Duodenal mucosa (tissue), 2 donors: ENCODE measurements around the gene SCN1B.
"Not testable (repeated sequence)": the region's sequence is repeated elsewhere in the genome, so short reads cannot be mapped to it uniquely, and the experiment has no call there.

ENCODE experiments used
- H3K27ac ChIP-seq: one replicate; pipeline ENCODE4 v1.7.0; 2013; ENCODE audit warnings: low read depth, low read length
- H3K27me3 ChIP-seq, 2 donors: one replicate each; pipeline ENCODE4 v1.7.0; 2013; ENCODE audit warnings: low read length in 2 of 2, control low read depth in 1 of 2; ENCODE audit not compliant: insufficient read depth in 2 of 2, control insufficient read depth in 1 of 2
- H3K36me3 ChIP-seq, 2 donors: one replicate each; pipeline ENCODE4 v1.7.0; 2013; ENCODE audit warnings: low read length in 2 of 2, control low read depth in 1 of 2; ENCODE audit not compliant: insufficient read depth in 2 of 2, control insufficient read depth in 1 of 2
- H3K4me1 ChIP-seq, 2 donors: one replicate each; pipeline ENCODE4 v1.7.0; 2013; ENCODE audit warnings: low read length in 2 of 2, control low read depth in 1 of 2; ENCODE audit not compliant: insufficient read depth in 2 of 2, control insufficient read depth in 1 of 2
- H3K4me3 ChIP-seq, 2 donors: one replicate each; pipeline ENCODE4 v1.7.0; 2013; ENCODE audit warnings: low read length in 2 of 2, low read depth in 1 of 2
- H3K9ac ChIP-seq, 2 donors: one replicate each; pipeline ENCODE4 v1.7.0; 2013; ENCODE audit warnings: low read length in 2 of 2, low read depth in 1 of 2
- H3K9me3 ChIP-seq, 2 donors: one replicate each; pipeline ENCODE4 v1.7.0; 2013; ENCODE audit warnings: low read length in 2 of 2, control low read depth in 1 of 2; ENCODE audit not compliant: control insufficient read depth in 1 of 2

Gene SCN1B

DNA sequence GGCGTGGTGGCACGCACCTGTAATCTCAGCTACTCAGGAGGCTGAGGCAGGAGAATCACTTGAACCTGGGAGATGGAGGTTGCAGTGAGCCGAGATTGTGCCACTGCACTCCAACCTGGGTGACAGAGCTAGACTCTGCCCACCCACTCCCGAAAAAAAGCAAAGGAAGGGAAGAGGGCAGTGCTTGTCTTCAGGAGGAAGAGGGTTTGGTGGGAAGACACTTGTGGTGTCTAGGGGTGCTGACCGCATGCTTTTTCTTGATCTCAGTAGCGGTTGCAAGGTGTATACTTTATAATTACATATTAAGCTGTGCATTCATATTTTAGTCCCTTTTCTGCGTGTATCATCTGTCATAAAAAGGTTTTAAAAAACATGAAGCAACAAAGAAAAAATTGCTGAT lies 37.7 kb upstream of the SCN1B start:
- H3K27me3 ChIP-seq, H3K9me3 ChIP-seq: not testable (repeated sequence)
- H3K4me1 ChIP-seq, result peaks cover 14 to 34% of the 10 kb centered on the region in 2 donors

GRCh38 chr19:34994286-34994642 lies 36.0 kb upstream of the SCN1B start:
- Histone ChIP-seq H3K9ac (peak overlapping the region in 1 of 2 donors; percentile 18), H3K9me3 (no peaks in the 10 kb centered on the region), H3K4me1 (peaks cover 22 to 44% of the 10 kb centered on the region in 2 donors), H3K27me3 (no peaks in the 10 kb centered on the region), H3K4me3 (no peak overlapping the region), H3K36me3 (no peaks in the 10 kb centered on the region), H3K27ac (peak overlapping the region; percentile 64)

More for the DNA sequence above, 37.7 kb upstream of the SCN1B start:
- H3K36me3 ChIP-seq, H3K4me3 ChIP-seq, H3K9ac ChIP-seq, H3K27ac ChIP-seq: not testable (repeated sequence)

DNA sequence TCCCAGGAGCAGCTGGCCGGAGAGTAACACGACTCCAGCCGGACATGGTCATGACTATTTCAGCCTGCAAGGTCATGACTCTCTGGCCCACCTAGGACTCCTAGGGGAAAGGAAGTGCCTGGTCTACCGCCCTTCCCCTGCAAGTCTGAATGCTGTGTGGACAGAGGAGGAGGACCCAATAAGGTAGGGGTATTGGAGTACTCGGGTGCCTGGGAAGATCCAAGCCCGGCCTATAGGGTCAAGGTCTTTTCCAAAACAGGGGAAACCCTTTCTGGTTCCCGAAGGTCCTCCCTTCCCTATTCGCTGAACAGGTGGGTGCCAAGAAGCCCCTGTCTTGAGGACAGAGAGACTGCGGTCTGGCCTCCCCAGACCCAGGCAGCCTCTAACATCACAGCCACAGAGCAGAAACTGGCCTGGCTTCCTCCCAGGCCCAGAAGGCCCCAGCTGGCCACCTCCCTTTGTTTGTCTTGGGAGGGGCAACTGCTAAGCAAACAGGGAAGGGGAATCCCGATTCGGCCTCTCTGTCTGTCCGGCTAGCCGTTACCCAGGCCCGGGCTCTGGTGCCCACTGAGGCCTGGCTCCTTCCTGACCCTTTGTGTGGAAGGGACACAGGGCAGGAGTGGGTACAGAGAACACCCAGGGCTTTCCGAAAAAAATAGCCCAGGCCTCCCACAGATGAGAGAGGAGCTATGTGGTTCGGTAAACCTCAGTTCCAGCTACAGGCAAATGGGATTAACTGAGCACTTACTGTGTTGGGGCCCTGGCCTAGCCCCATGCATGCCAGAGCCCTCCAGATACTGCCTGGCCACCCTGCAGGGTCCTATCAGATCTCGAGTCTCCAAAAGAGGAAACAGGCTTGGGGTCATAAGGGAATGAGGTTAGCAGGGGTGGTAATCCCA lies 35.4 kb upstream of the SCN1B start:
- H3K27me3 ChIP-seq, result no peaks in the 10 kb centered on the region
- peak overlapping the region; percentile 18 to 32 for H3K9ac ChIP-seq
- H3K4me1 ChIP-seq, result peaks cover 24 to 49% of the 10 kb centered on the region in 2 donors
- H3K4me3 ChIP-seq, result no peak overlapping the region
- no peaks in the 10 kb centered on the region for H3K36me3 ChIP-seq
- peak overlapping the region; percentile 64 for H3K27ac ChIP-seq
- H3K9me3 ChIP-seq, result no peaks in the 10 kb centered on the region

DNA sequence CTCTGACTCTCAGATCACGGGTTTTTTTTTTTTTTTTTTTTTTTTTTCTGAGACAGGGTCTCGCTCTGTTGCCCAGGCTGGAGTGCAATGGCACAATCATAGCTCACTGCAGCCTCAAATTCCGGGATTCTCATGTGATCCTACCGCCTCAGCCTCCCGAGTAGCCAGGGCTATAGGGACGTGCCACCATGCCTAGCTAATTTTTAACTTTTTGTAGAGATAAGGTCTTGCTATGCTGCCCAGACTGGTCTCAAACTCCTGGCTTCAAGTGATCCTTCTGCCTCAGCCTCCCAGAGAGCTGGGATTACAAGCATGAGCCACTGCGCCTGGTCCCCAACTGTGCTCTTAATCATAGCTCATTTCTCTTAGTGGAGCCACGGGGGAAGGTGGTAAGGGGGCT lies 34.7 kb upstream of the SCN1B start:
- Histone ChIP-seq H3K4me1 (peaks cover 24 to 50% of the 10 kb centered on the region in 2 donors), H3K27ac (no peak overlapping the region)

DNA sequence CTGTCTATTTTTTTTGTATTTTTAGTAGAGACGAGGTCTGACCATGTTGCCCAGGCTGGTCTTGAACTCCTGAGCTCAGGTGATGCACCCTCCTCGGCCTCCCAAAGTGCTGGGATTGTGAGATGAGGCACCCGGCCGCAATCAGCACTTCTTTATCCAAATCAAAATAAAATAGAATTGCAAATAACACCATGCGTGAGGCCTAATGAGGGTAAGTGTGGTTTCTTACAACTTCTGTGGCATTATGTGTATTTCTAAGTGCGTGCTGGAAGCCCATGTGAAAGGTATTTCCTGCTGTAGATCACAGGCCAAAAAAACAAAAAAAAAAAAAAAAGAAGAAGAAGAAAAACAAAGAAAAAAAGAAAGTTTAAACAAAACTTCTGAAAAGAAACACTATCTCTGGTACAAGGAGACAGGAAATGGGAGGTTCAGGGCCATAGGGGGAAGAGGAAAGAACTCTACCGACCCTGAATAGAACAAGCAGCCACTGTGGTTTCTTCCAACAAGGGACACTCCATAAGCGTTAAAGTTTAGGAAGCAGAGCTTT lies 33.1 kb upstream of the SCN1B start:
- no peaks in the 10 kb centered on the region for H3K27me3 ChIP-seq
- H3K4me1 ChIP-seq, result peaks cover 30 to 66% of the 10 kb centered on the region in 2 donors
- H3K4me3 ChIP-seq, result no peak overlapping the region
- H3K36me3 ChIP-seq, result no peaks in the 10 kb centered on the region
- peak overlapping the region; percentile 10 for H3K27ac ChIP-seq
- H3K9ac ChIP-seq, result no peak overlapping the region
- no peaks in the 10 kb centered on the region for H3K9me3 ChIP-seq

More for the DNA sequence above, 34.7 kb upstream of the SCN1B start:
- Histone ChIP-seq H3K4me3 (no peak overlapping the region), H3K36me3 (no peaks in the 10 kb centered on the region), H3K9ac (no peak overlapping the region), H3K27me3 (no peaks in the 10 kb centered on the region), H3K9me3 (no peaks in the 10 kb centered on the region)

DNA sequence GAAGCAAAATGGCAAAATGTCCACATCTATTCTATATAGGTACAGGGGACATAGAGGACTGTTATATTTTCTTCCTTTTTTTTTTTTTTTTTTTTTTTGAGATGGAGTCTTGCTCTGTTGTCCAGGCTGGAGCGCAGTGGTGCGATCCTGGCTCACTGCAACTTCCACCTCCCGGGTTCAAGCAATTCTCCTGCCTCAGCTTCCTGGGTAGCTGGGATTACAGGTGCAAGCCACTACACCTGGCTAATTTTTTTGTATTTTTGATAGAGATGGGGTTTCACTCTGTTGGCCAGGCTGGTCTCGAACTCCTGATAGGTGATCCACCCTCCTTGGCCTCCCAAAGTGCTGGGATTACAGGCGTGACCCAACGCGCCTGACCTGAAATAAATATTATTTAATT lies 32.0 kb upstream of the SCN1B start:
- H3K36me3 ChIP-seq, H3K27me3 ChIP-seq, H3K9me3 ChIP-seq, H3K4me3 ChIP-seq, H3K27ac ChIP-seq: not testable (repeated sequence)
- Histone ChIP-seq H3K4me1 (peaks cover 38 to 76% of the 10 kb centered on the region in 2 donors), H3K9ac (peak overlapping the region in 1 of 2 donors; percentile 94)

DNA sequence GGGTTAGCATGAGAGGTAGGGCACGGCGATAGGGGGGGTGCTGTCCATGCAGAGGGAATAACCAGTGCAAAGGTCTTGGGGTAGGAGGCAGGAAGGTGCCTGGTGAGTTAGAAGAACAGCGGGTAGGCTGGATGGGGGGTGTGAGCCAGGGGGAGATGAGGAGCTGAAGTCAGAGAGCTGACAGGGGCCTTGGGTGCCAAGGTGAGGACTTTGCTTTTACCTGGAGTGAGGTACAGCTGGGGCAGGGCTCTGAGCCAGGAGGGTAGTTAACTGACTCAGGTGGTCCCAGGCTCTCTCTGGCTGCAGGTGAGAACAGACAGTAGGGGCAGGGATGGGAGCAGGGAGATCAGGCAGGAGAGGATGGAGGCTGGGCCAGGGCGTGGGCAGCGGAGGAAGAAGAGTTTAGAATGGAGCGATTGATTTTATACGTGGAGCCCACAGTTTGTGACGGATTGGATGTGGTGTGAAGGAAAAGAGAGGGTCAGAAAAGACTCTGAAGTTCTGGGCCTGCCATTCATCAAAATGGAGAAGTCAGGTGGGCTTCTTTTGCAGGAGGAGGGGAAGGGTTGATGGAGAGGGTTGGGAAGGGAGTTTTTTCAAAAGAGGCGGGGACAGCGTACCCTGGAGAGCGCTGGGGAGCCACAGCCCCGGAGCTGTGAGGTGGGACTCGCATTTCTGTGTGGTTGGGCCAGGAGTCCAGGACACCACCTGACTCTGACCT lies 31.3 kb upstream of the SCN1B start:
- Histone ChIP-seq H3K27me3 (no peaks in the 10 kb centered on the region), H3K4me1 (peaks cover 45 to 84% of the 10 kb centered on the region in 2 donors), H3K27ac (peak overlapping the region; percentile 97), H3K36me3 (no peaks in the 10 kb centered on the region), H3K4me3 (peak overlapping the region; percentile 65 to 78), H3K9ac (peak overlapping the region; percentile 91 to 94), H3K9me3 (no peaks in the 10 kb centered on the region)

- H3K4me3 ChIP-seq, result peak within 1 kb of the TSS; percentile 78 to 83
- H3K27me3 ChIP-seq, result no peaks in the 10 kb centered on the region
- peaks cover 0 to under 1% of the 10 kb centered on the region in 2 donors for H3K36me3 ChIP-seq
- peaks cover 45 to 84% of the 10 kb centered on the region in 2 donors for H3K4me1 ChIP-seq
- H3K27ac ChIP-seq, result peak within 1 kb of the TSS; percentile 97
- peak within 1 kb of the TSS; percentile 91 to 94 for H3K9ac ChIP-seq
- H3K9me3 ChIP-seq, result no peaks in the 10 kb centered on the region
These were observed 30.6 kb upstream of the SCN1B start, which contains the start of gene GRAMD1A for GRCh38 chr19:34999498-35000337. GRAMD1A (plus strand) TSS chr19:35000323; CDS start chr19:35000479, 156 bp downstream.

DNA sequence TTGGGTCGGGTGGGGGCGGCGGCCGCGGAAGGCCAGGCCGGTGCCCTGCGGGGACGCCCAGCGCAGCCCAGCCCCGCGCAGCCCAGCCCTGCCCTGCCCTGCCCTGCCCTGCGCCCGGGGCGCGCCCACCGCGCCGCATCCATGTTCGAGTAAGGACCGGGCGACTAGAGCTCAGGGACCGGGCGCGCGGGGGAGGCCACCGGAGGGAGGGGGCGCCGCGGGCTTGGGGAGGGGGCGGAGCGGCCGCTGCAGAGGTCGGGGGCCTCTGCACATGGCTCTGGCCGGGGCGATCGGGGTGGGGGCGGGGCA lies 30.0 kb upstream of the SCN1B start:
- H3K9ac ChIP-seq, result peak overlapping the region in 1 of 2 donors; percentile 91

More for the DNA sequence above, 30.0 kb upstream of the SCN1B start:
- Histone ChIP-seq H3K36me3 (peaks cover 0 to 3% of the 10 kb centered on the region in 2 donors), H3K27me3 (no peaks in the 10 kb centered on the region), H3K4me1 (peaks cover 43 to 82% of the 10 kb centered on the region in 2 donors), H3K27ac (peak overlapping the region; percentile 97), H3K4me3 (peak overlapping the region; percentile 76 to 83), H3K9me3 (no peaks in the 10 kb centered on the region)
